Activated effector memory CD4-positive, alpha-beta T cell treated with Interleukin-2 at 50 U/mL for 16 hours (primary cell): Measurements from ENCODE around the gene ZNF649.

Source experiments
- DNase-seq: peaks from one replicate; pipeline ENCODE4 v3.0.0-alpha.2; 2020

Gene ZNF649

GRCh38 chr19:51887522-51888498, 17.0 kb downstream of the ZNF649 start, which contains the start of gene ZNF577:
Gene ZNF577, minus strand, starts transcription at chr19:51887951. Its CDS starts 7,569 bp downstream, at chr19:51880382.
- DNase-seq = peak; percentile 39

- no peak for DNase-seq
Observed at GRCh38 chr19:51884713-51885112, 20.1 kb downstream of the ZNF649 start.

- DNase-seq = no peak
Observed at GRCh38 chr19:51882518-51882917, 22.3 kb downstream of the ZNF649 start.

GRCh38 chr19:51873097-51873496, 31.7 kb downstream of the ZNF649 start:
- no peak for DNase-seq

GRCh38 chr19:51861870-51862622, 42.8 kb downstream of the ZNF649 start:
- DNase-seq = no peak
